Mesenchymal stem cell (in vitro differentiated cells and primary cell): ENCODE measurements around the gene NDST1. TPM values are rescaled to one million over a fixed set of nuclear protein-coding genes. Genes with fewer than 3 reads are reported as not detected.

Experiments used
- DNase-seq: peaks from one replicate; pipeline ENCODE4 v3.0.0-alpha.2; 2013
- H2AFZ ChIP-seq: one replicate; pipeline ENCODE4 v1.6.1; 2013; ENCODE audit warnings: low read depth, mild to moderate bottlenecking, control low read depth, inconsistent platforms, low read length, moderate library complexity
- H2AK5ac ChIP-seq: 2 replicates; pipeline ENCODE4 v1.6.1; 2013; ENCODE audit warnings: low read length, moderate library complexity, mild to moderate bottlenecking, inconsistent platforms; ENCODE audit not compliant: severe bottlenecking
- H2BK120ac ChIP-seq: one replicate; pipeline ENCODE4 v1.6.1; 2013; ENCODE audit warnings: low read depth, mild to moderate bottlenecking, inconsistent platforms, low read length, moderate library complexity
- H2BK12ac ChIP-seq, 2 experiments: one replicate each; pipeline ENCODE4 v1.6.1; 2013; ENCODE audit warnings: inconsistent platforms in 2 of 2, low read length in 2 of 2, mild to moderate bottlenecking in 2 of 2, moderate library complexity in 2 of 2, control low read depth in 1 of 2
- H2BK15ac ChIP-seq: one replicate; pipeline ENCODE4 v1.6.1; 2013; ENCODE audit warnings: mild to moderate bottlenecking, low read depth, inconsistent platforms; ENCODE audit not compliant: poor library complexity, severe bottlenecking
- H2BK5ac ChIP-seq: 2 replicates; pipeline ENCODE4 v1.6.1; 2013; ENCODE audit warnings: low read depth, mild to moderate bottlenecking, low read length, control low read depth, inconsistent platforms; ENCODE audit not compliant: poor library complexity, severe bottlenecking
- H3K14ac ChIP-seq, 2 experiments: one replicate each; pipeline ENCODE4 v1.6.1; 2013; ENCODE audit warnings: inconsistent platforms in 2 of 2, low read length in 2 of 2, control low read depth in 1 of 2, mild to moderate bottlenecking in 1 of 2, moderate library complexity in 1 of 2
- H3K18ac ChIP-seq, 2 experiments: one replicate each; pipeline ENCODE4 v1.6.1; 2013; ENCODE audit warnings: inconsistent platforms in 2 of 2, low read length in 2 of 2, control low read depth in 1 of 2, low read depth in 1 of 2, mild to moderate bottlenecking in 1 of 2
- H3K23ac ChIP-seq, 2 experiments: one replicate each; pipeline ENCODE4 v1.6.1; 2013; ENCODE audit warnings: inconsistent platforms in 2 of 2, low read length in 2 of 2, mild to moderate bottlenecking in 2 of 2, moderate library complexity in 2 of 2, control low read depth in 1 of 2
- H3K27ac ChIP-seq: 2 replicates; pipeline ENCODE4 v1.5.1; 2013; ENCODE audit warnings: mild to moderate bottlenecking, moderate library complexity, low read length, control low read depth, inconsistent platforms; ENCODE audit not compliant: poor library complexity, severe bottlenecking
- H3K27me3 ChIP-seq, 2 experiments: 2 replicates each; pipeline versions ENCODE4 v1.6.1 to v1.7.0; 2013; ENCODE audit warnings: low read length in 2 of 2, mild to moderate bottlenecking in 2 of 2, moderate library complexity in 2 of 2, control low read depth in 1 of 2, inconsistent platforms in 1 of 2; ENCODE audit not compliant: control insufficient read depth in 1 of 2, insufficient read depth in 1 of 2
- H3K36me3 ChIP-seq, 2 experiments: 2 replicates each; pipeline versions ENCODE4 v1.6.1 to v1.7.0; 2013; ENCODE audit warnings: low read length in 2 of 2, control low read depth in 1 of 2, inconsistent platforms in 1 of 2, low read depth in 1 of 2, mild to moderate bottlenecking in 1 of 2; ENCODE audit not compliant: insufficient read depth in 2 of 2, control insufficient read depth in 1 of 2
- H3K4ac ChIP-seq, 2 experiments: one replicate each; pipeline ENCODE4 v1.6.1; 2013; ENCODE audit warnings: inconsistent platforms in 2 of 2, low read length in 2 of 2, mild to moderate bottlenecking in 2 of 2, moderate library complexity in 2 of 2, control low read depth in 1 of 2, low read depth in 1 of 2
- H3K4me1 ChIP-seq: 2 replicates; pipeline ENCODE4 v1.6.1; 2013; ENCODE audit warnings: low read depth, low read length, control low read depth; ENCODE audit not compliant: control insufficient read depth, insufficient read depth
- H3K4me2 ChIP-seq: 2 replicates; pipeline ENCODE4 v1.6.1; 2013; ENCODE audit warnings: low read length, mild to moderate bottlenecking, inconsistent platforms; ENCODE audit not compliant: poor library complexity, severe bottlenecking
- H3K4me3 ChIP-seq, 2 experiments: 2 replicates each; pipeline versions ENCODE4 v1.5.1 to v1.7.0; 2013; ENCODE audit warnings: low read length in 2 of 2, mild to moderate bottlenecking in 2 of 2, control low read depth in 1 of 2, low read depth in 1 of 2; ENCODE audit not compliant: insufficient read depth in 1 of 2
- H3K79me1 ChIP-seq: replicated peaks from 2 replicates; pipeline ENCODE4 v1.6.1; 2013; ENCODE audit warnings: mild to moderate bottlenecking, control low read depth, low read length, inconsistent platforms; ENCODE audit not compliant: poor library complexity, severe bottlenecking
- H3K9ac ChIP-seq: 2 replicates; pipeline ENCODE4 v1.7.0; 2013; ENCODE audit warnings: mild to moderate bottlenecking, low read length, moderate library complexity
- H3K9me3 ChIP-seq: 2 replicates; pipeline ENCODE4 v1.7.0; 2013; ENCODE audit warnings: mild to moderate bottlenecking, low read length; ENCODE audit not compliant: control insufficient read depth
- H4K8ac ChIP-seq: one replicate; pipeline ENCODE4 v1.6.1; 2013; ENCODE audit warnings: inconsistent platforms, mild to moderate bottlenecking, low read length, moderate library complexity
- H4K91ac ChIP-seq: one replicate; pipeline ENCODE4 v1.6.1; 2013; ENCODE audit warnings: mild to moderate bottlenecking, low read length, inconsistent platforms
- WGBS: methylation state at CpG from one replicate; pipeline ENCODE4 v1.1.7; 2013; ENCODE audit warnings: mixed read lengths; 5-methylcytosine and 5-hydroxymethylcytosine counted together
- polyA plus RNA-seq, 2 experiments: library from polyadenylated mRNA; stranded (reverse); fragments of 200-250 nt; gene quantifications; one replicate each; pipeline ENCODE4 v1.2.3, GENCODE V29; 2013

The NDST1 gene
- polyA plus RNA-seq (2013, experiment 1 of 2): 64.3 TPM
- 64.6 TPM for polyA plus RNA-seq (2013, experiment 2 of 2)

- WGBS: 97% methylated on average over 12 of the region's 16 CpGs
- H3K18ac ChIP-seq: peak within 1 kb of the TSS in 1 of 2 experiments; percentile 28
Measured at GRCh38 chr5:150507474-150508276, at the start of gene NDST1. Gene NDST1, plus strand, starts transcription at chr5:150508131. Its CDS starts 13,124 bp downstream, at chr5:150521255.

GRCh38 chr5:150458802-150459557 is 49.0 kb upstream of the NDST1 start:
- Histone ChIP-seq H3K4ac (peak overlapping the region; percentile 57 to 60), H2BK5ac (peak overlapping the region; percentile 11), H3K9me3 (no peaks in the 10 kb centered on the region), H2BK12ac (peak overlapping the region; percentile 75 to 86), H3K4me3 (no peak overlapping the region), H3K4me1 (peaks cover 33% of the 10 kb centered on the region), H3K9ac (peak overlapping the region; percentile 58), H2BK120ac (no peak overlapping the region), H3K79me1 (no peaks in the 10 kb centered on the region), H4K8ac (peak overlapping the region; percentile 91), H3K4me2 (peak overlapping the region; percentile 54), H4K91ac (no peak overlapping the region), H3K36me3 (no peaks in the 10 kb centered on the region), H3K27me3 (no peaks in the 10 kb centered on the region), H3K18ac (peak overlapping the region in 1 of 2 experiments; percentile 72), H3K23ac (no peak overlapping the region), H3K27ac (no peak overlapping the region), H2BK15ac (no peak overlapping the region), H2AK5ac (peak overlapping the region; percentile 27), H3K14ac (no peak overlapping the region), H2AFZ (no peak overlapping the region)
- DNase-seq: peak; percentile 45
- WGBS: 54% methylated on average over 15 of the region's 36 CpGs

More at GRCh38 chr5:150507474-150508276, at the start of gene NDST1:
- Histone ChIP-seq H3K4me1 (peaks cover 73% of the 10 kb centered on the region), H3K4me3 (no peak within 1 kb of the TSS), H3K79me1 (no peaks in the 10 kb centered on the region), H4K8ac (no peak within 1 kb of the TSS), H2BK120ac (no peak within 1 kb of the TSS), H2AK5ac (peak within 1 kb of the TSS; percentile 30), H3K4ac (no peak within 1 kb of the TSS), H4K91ac (peak within 1 kb of the TSS; percentile 43), H3K23ac (peak within 1 kb of the TSS in 1 of 2 experiments; percentile 57), H3K36me3 (peaks cover 6 to 53% of the 10 kb centered on the region in 2 experiments), H3K9ac (peak within 1 kb of the TSS; percentile 17), H3K27me3 (no peaks in the 10 kb centered on the region), H3K4me2 (no peak within 1 kb of the TSS), H2BK12ac (no peak within 1 kb of the TSS), H2BK15ac (peak within 1 kb of the TSS; percentile 26), H2AFZ (no peak within 1 kb of the TSS), H3K14ac (peak within 1 kb of the TSS in 1 of 2 experiments; percentile 71), H2BK5ac (no peak within 1 kb of the TSS), H3K27ac (peak within 1 kb of the TSS; percentile 27), H3K9me3 (no peaks in the 10 kb centered on the region)
- DNase-seq: no peak

- Histone ChIP-seq H3K4me2 (no peak overlapping the region), H3K27ac (peak overlapping the region; percentile 18), H2BK12ac (no peak overlapping the region), H2BK15ac (no peak overlapping the region), H3K9me3 (no peaks in the 10 kb centered on the region), H3K79me1 (peaks cover under 1% of the 10 kb centered on the region), H2BK120ac (no peak overlapping the region), H3K4me3 (no peak overlapping the region), H3K36me3 (no peaks in the 10 kb centered on the region), H2BK5ac (peak overlapping the region; percentile 44), H2AK5ac (peak overlapping the region; percentile 16), H3K23ac (no peak overlapping the region), H3K18ac (no peak overlapping the region), H3K4ac (no peak overlapping the region), H3K14ac (no peak overlapping the region), H4K91ac (peak overlapping the region; percentile 47), H2AFZ (no peak overlapping the region), H3K4me1 (peaks cover 39% of the 10 kb centered on the region), H3K9ac (no peak overlapping the region), H3K27me3 (no peaks in the 10 kb centered on the region), H4K8ac (no peak overlapping the region)
- 66% methylated on average over 2 of the region's 2 CpGs for WGBS
- no peak for DNase-seq
Measured at GRCh38 chr5:150460781-150461180, 47.1 kb upstream of the NDST1 start.

- WGBS: no CpG with 5 or more reads among the region's 2 CpGs
- Histone ChIP-seq H3K9ac (no peak overlapping the region), H3K14ac (no peak overlapping the region), H3K18ac (no peak overlapping the region), H3K27me3 (no peaks in the 10 kb centered on the region), H2BK120ac (no peak overlapping the region), H3K36me3 (no peaks in the 10 kb centered on the region), H3K4me2 (no peak overlapping the region), H4K91ac (no peak overlapping the region), H4K8ac (no peak overlapping the region), H3K9me3 (no peaks in the 10 kb centered on the region), H3K4ac (no peak overlapping the region), H3K4me1 (peaks cover 44% of the 10 kb centered on the region), H2BK15ac (no peak overlapping the region), H2BK5ac (peak overlapping the region; percentile 44), H3K27ac (peak overlapping the region; percentile 18), H3K79me1 (peaks cover 1% of the 10 kb centered on the region), H3K4me3 (no peak overlapping the region), H3K23ac (no peak overlapping the region), H2AK5ac (peak overlapping the region; percentile 16), H2BK12ac (no peak overlapping the region), H2AFZ (no peak overlapping the region)
- no peak for DNase-seq
Measured at GRCh38 chr5:150461231-150461630, 46.7 kb upstream of the NDST1 start.
